ENCODE results near the gene OAF. TPM values are rescaled to one million over a fixed set of nuclear protein-coding genes. Genes with fewer than 3 reads are reported as not detected.

The OAF gene
- total RNA-seq, result 46.5 TPM

GRCh38 chr11:120210626-120211521 is at the start of gene OAF:
OAF (plus strand) TSS chr11:120211032; CDS start chr11:120211280, 248 bp downstream.

GRCh38 chr11:120239713-120240640 is 29.1 kb downstream of the OAF start, which contains the start of gene POU2F3:
POU2F3 (plus strand) TSS chr11:120240140; CDS start chr11:120240344, 204 bp downstream.

Other genes with a start within 250 kb of the OAF start
- gene TRIM29, start 72.9 kb upstream of the OAF start, total RNA-seq, result 44.5 TPM
- gene POU2F3, start 29.1 kb downstream of the OAF start, total RNA-seq, result 0.27 TPM
- gene TLCD5, start 114.3 kb downstream of the OAF start, total RNA-seq, result 26.3 TPM
- gene ARHGEF12, start 125.4 kb downstream of the OAF start, total RNA-seq, result 241 TPM

Measured in camera-type eye (tissue), 1 donor.